ENCODE measurements around the gene PTPRD.

Gene PTPRD

GRCh38 chr9:8904771-8905515, 1707.9 kb downstream of the PTPRD start:
- no peaks in the 10 kb centered on the region for H3K27me3 ChIP-seq (ENCODE audit: insufficient read depth, low read depth)
- no peak overlapping the region for H2AFZ ChIP-seq (ENCODE audit: low read depth)
- no peak for TF ChIP-seq CTCF (conservative IDR thresholded peaks at IDR 0.05; ENCODE audit: low read depth, low read length)
- no peaks in the 10 kb centered on the region for H3K36me3 ChIP-seq (ENCODE audit: insufficient read depth)
- H3K4me1 ChIP-seq (ENCODE audit: low read depth, poor library complexity, severe bottlenecking), result no peaks in the 10 kb centered on the region
- no peak overlapping the region for H3K4me3 ChIP-seq (IDR thresholded peaks at IDR 0.05; ENCODE audit: insufficient read depth, low read depth, low read length)
- H3K9ac ChIP-seq, result no peak overlapping the region
- H3K4me2 ChIP-seq, result no peak overlapping the region
- H4K20me1 ChIP-seq (ENCODE audit: insufficient read depth), result no peaks in the 10 kb centered on the region
- H3K27ac ChIP-seq, result no peak overlapping the region
- H3K79me2 ChIP-seq (ENCODE audit: insufficient read depth, low read depth), result no peaks in the 10 kb centered on the region

GRCh38 chr9:8903077-8903476, 1709.7 kb downstream of the PTPRD start:
- TF ChIP-seq CTCF (conservative IDR thresholded peaks at IDR 0.05; ENCODE audit: low read depth, low read length), result no peak
- Histone ChIP-seq H2AFZ (ENCODE audit: low read depth) (no peak overlapping the region), H3K27me3 (ENCODE audit: insufficient read depth, low read depth) (no peaks in the 10 kb centered on the region), H3K27ac (no peak overlapping the region), H3K4me2 (no peak overlapping the region), H3K4me3 (IDR thresholded peaks at IDR 0.05; ENCODE audit: insufficient read depth, low read depth, low read length) (no peak overlapping the region), H3K36me3 (ENCODE audit: insufficient read depth) (no peaks in the 10 kb centered on the region), H3K4me1 (ENCODE audit: low read depth, poor library complexity, severe bottlenecking) (no peaks in the 10 kb centered on the region), H3K9ac (no peak overlapping the region), H4K20me1 (ENCODE audit: insufficient read depth) (no peaks in the 10 kb centered on the region), H3K79me2 (ENCODE audit: insufficient read depth, low read depth) (no peaks in the 10 kb centered on the region)

- TF ChIP-seq CTCF (conservative IDR thresholded peaks at IDR 0.05; ENCODE audit: low read depth, low read length), result no peak
- no peak overlapping the region for H2AFZ ChIP-seq (ENCODE audit: low read depth)
- H3K36me3 ChIP-seq (ENCODE audit: insufficient read depth), result no peaks in the 10 kb centered on the region
- H3K4me2 ChIP-seq, result no peak overlapping the region
- no peaks in the 10 kb centered on the region for H4K20me1 ChIP-seq (ENCODE audit: insufficient read depth)
- H3K27ac ChIP-seq, result no peak overlapping the region
- H3K27me3 ChIP-seq (ENCODE audit: insufficient read depth, low read depth), result no peaks in the 10 kb centered on the region
- no peak overlapping the region for H3K4me3 ChIP-seq (IDR thresholded peaks at IDR 0.05; ENCODE audit: insufficient read depth, low read depth, low read length)
- no peaks in the 10 kb centered on the region for H3K4me1 ChIP-seq (ENCODE audit: low read depth, poor library complexity, severe bottlenecking)
- no peaks in the 10 kb centered on the region for H3K79me2 ChIP-seq (ENCODE audit: insufficient read depth, low read depth)
- no peak overlapping the region for H3K9ac ChIP-seq
Observed at GRCh38 chr9:8901146-8901545, 1711.7 kb downstream of the PTPRD start.

- Histone ChIP-seq H4K20me1 (ENCODE audit: insufficient read depth) (no peaks in the 10 kb centered on the region), H3K4me2 (no peak overlapping the region), H3K4me1 (ENCODE audit: low read depth, poor library complexity, severe bottlenecking) (no peaks in the 10 kb centered on the region), H3K4me3 (IDR thresholded peaks at IDR 0.05; ENCODE audit: insufficient read depth, low read depth, low read length) (no peak overlapping the region), H3K9ac (no peak overlapping the region), H3K79me2 (ENCODE audit: insufficient read depth, low read depth) (no peaks in the 10 kb centered on the region), H3K36me3 (ENCODE audit: insufficient read depth) (no peaks in the 10 kb centered on the region), H3K27me3 (ENCODE audit: insufficient read depth, low read depth) (no peaks in the 10 kb centered on the region), H3K27ac (no peak overlapping the region), H2AFZ (ENCODE audit: low read depth) (no peak overlapping the region)
- TF ChIP-seq CTCF (conservative IDR thresholded peaks at IDR 0.05; ENCODE audit: low read depth, low read length), result no peak
Observed at GRCh38 chr9:8899511-8899910, 1713.3 kb downstream of the PTPRD start.

Data from KMS-11 (cell line).